ENCODE results near the gene NPAS3.

DNA sequence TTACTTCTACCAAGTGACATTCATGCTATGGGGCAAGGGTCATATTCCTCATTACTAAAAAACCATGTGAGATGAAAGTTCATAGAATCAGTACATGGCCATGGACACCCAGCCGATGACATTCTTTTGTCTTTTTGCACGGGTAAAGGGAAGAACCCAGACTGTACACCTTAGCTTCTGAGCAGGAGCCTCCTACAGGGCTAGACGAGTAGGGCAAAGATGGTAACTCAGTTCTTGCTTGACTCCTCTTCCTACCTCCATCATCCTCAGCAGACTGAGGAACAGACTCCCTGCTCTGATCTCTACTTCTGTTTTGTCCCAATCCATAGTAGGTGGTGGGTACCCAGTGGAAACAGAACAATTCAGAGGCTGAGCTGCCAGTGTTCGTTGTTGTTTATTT is 281.3 kb downstream of the NPAS3 start:
- TF ChIP-seq, protein P1, sequence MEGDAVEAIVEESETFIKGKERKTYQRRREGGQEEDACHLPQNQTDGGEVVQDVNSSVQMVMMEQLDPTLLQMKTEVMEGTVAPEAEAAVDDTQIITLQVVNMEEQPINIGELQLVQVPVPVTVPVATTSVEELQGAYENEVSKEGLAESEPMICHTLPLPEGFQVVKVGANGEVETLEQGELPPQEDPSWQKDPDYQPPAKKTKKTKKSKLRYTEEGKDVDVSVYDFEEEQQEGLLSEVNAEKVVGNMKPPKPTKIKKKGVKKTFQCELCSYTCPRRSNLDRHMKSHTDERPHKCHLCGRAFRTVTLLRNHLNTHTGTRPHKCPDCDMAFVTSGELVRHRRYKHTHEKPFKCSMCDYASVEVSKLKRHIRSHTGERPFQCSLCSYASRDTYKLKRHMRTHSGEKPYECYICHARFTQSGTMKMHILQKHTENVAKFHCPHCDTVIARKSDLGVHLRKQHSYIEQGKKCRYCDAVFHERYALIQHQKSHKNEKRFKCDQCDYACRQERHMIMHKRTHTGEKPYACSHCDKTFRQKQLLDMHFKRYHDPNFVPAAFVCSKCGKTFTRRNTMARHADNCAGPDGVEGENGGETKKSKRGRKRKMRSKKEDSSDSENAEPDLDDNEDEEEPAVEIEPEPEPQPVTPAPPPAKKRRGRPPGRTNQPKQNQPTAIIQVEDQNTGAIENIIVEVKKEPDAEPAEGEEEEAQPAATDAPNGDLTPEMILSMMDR (IDR thresholded peaks at IDR 0.05; ENCODE audit: low read depth, low read length, missing input control): no peak
- TF ChIP-seq GABPA (IDR thresholded peaks at IDR 0.05 in 1 of 2, conservative IDR thresholded peaks at IDR 0.05 in 1 of 2) (no peak), MAX (IDR thresholded peaks at IDR 0.05) (no peak), ZBTB33 (IDR thresholded peaks at IDR 0.05) (no peak)

Data from liver (tissue), 3 donors.